ENCODE data around the gene MAGI2. TPM values are rescaled to one million over a fixed set of nuclear protein-coding genes. Genes with fewer than 3 reads are reported as not detected.

MAGI2 gene
- total RNA-seq, 4 donors from 2014 or later: 7.8 to 44.7 (median 21.1) TPM

- H3K27me3 ChIP-seq: no peaks in the 10 kb centered on the region
- H3K27ac ChIP-seq: no peak overlapping the region
- H3K36me3 ChIP-seq: no peaks in the 10 kb centered on the region
- no peak for TF ChIP-seq EP300 (IDR thresholded peaks at IDR 0.05)
- TF ChIP-seq, protein P1, sequence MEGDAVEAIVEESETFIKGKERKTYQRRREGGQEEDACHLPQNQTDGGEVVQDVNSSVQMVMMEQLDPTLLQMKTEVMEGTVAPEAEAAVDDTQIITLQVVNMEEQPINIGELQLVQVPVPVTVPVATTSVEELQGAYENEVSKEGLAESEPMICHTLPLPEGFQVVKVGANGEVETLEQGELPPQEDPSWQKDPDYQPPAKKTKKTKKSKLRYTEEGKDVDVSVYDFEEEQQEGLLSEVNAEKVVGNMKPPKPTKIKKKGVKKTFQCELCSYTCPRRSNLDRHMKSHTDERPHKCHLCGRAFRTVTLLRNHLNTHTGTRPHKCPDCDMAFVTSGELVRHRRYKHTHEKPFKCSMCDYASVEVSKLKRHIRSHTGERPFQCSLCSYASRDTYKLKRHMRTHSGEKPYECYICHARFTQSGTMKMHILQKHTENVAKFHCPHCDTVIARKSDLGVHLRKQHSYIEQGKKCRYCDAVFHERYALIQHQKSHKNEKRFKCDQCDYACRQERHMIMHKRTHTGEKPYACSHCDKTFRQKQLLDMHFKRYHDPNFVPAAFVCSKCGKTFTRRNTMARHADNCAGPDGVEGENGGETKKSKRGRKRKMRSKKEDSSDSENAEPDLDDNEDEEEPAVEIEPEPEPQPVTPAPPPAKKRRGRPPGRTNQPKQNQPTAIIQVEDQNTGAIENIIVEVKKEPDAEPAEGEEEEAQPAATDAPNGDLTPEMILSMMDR (IDR thresholded peaks at IDR 0.05): no peak
- no peak for ATAC-seq
- H3K4me3 ChIP-seq: no peak overlapping the region
- no peaks in the 10 kb centered on the region for H3K4me1 ChIP-seq
- H3K9me3 ChIP-seq: no peaks in the 10 kb centered on the region
Measured at GRCh38 chr7:78720066-78720465, 733.4 kb downstream of the MAGI2 start.

GRCh38 chr7:78718212-78718611 lies 735.3 kb downstream of the MAGI2 start:
- no peak for ATAC-seq
- no peak overlapping the region for H3K27ac ChIP-seq
- no peaks in the 10 kb centered on the region for H3K27me3 ChIP-seq
- no peaks in the 10 kb centered on the region for H3K4me1 ChIP-seq
- TF ChIP-seq EP300 (IDR thresholded peaks at IDR 0.05) (no peak), POLR2A (IDR thresholded peaks at IDR 0.05) (no peak), POLR2AphosphoS5 (IDR thresholded peaks at IDR 0.05) (no peak)
- TF ChIP-seq, protein P1 (IDR thresholded peaks at IDR 0.05): no peak
- H3K4me3 ChIP-seq: no peak overlapping the region
- WGBS, 2 donors (ENCODE audit: low coverage in 1 of 2): 100% methylated on average over 2 to 5 of the region's 5 CpGs
- no peaks in the 10 kb centered on the region for H3K9me3 ChIP-seq
- no peaks in the 10 kb centered on the region for H3K36me3 ChIP-seq

GRCh38 chr7:78716876-78717275 lies 736.6 kb downstream of the MAGI2 start:
- no peak for ATAC-seq
- 56 to 82% methylated on average over 4 to 10 of the region's 10 CpGs for WGBS, 2 donors (ENCODE audit: low coverage in 1 of 2)
- no peaks in the 10 kb centered on the region for H3K9me3 ChIP-seq

GRCh38 chr7:78714356-78714755 lies 739.1 kb downstream of the MAGI2 start:
- 79 to 85% methylated on average over 4 of the region's 4 CpGs for WGBS, 2 donors (ENCODE audit: low coverage in 1 of 2)
- Histone ChIP-seq H3K4me3 (no peak overlapping the region), H3K9me3 (no peaks in the 10 kb centered on the region), H3K4me1 (no peaks in the 10 kb centered on the region), H3K36me3 (no peaks in the 10 kb centered on the region), H3K27ac (no peak overlapping the region), H3K27me3 (no peaks in the 10 kb centered on the region)
- no peak for ATAC-seq
- TF ChIP-seq EP300 (IDR thresholded peaks at IDR 0.05) (no peak), POLR2AphosphoS5 (IDR thresholded peaks at IDR 0.05) (no peak), POLR2A (IDR thresholded peaks at IDR 0.05) (no peak)
- TF ChIP-seq, protein P1 (IDR thresholded peaks at IDR 0.05): no peak

More at GRCh38 chr7:78716876-78717275, 736.6 kb downstream of the MAGI2 start:
- Histone ChIP-seq H3K36me3 (no peaks in the 10 kb centered on the region), H3K27ac (no peak overlapping the region), H3K27me3 (no peaks in the 10 kb centered on the region), H3K4me1 (no peaks in the 10 kb centered on the region), H3K4me3 (no peak overlapping the region)
- TF ChIP-seq EP300 (IDR thresholded peaks at IDR 0.05) (no peak), POLR2A (IDR thresholded peaks at IDR 0.05) (no peak), POLR2AphosphoS5 (IDR thresholded peaks at IDR 0.05) (no peak)
- TF ChIP-seq, protein P1 (IDR thresholded peaks at IDR 0.05): no peak

GRCh38 chr7:78712111-78712510 lies 741.4 kb downstream of the MAGI2 start:
- 75 to 85% methylated on average over 1 to 3 of the region's 3 CpGs for WGBS, 2 donors (ENCODE audit: low coverage in 1 of 2)

More at GRCh38 chr7:78712111-78712510, 741.4 kb downstream of the MAGI2 start:
- no peaks in the 10 kb centered on the region for H3K36me3 ChIP-seq
- TF ChIP-seq, protein P1 (IDR thresholded peaks at IDR 0.05): no peak
- TF ChIP-seq EP300 (IDR thresholded peaks at IDR 0.05) (no peak), POLR2AphosphoS5 (IDR thresholded peaks at IDR 0.05) (no peak), POLR2A (IDR thresholded peaks at IDR 0.05) (no peak)
- H3K4me3 ChIP-seq: no peak overlapping the region
- no peak for ATAC-seq
- H3K4me1 ChIP-seq: no peaks in the 10 kb centered on the region
- H3K27ac ChIP-seq: no peak overlapping the region
- no peaks in the 10 kb centered on the region for H3K9me3 ChIP-seq
- H3K27me3 ChIP-seq: no peaks in the 10 kb centered on the region
